Esophagus muscularis mucosa (tissue), 4 donors: ENCODE measurements around the gene MAPKAP1. TPM values are rescaled to one million over a fixed set of nuclear protein-coding genes. Genes with fewer than 3 reads are reported as not detected.

Experiments used
- DNase-seq: peaks from one replicate; pipeline ENCODE4 v3.0.0-alpha.2; 2017; ENCODE audit errors: extremely low spot score
- H3K27ac ChIP-seq, 4 donors: fragments of 200-600 bp; sonication (generic); replicated peaks in 1 of 4; 1 replicate in 3 of 4; 2 replicates in 1 of 4; pipeline ENCODE4 v1.5.1; 2016 to 2019; ENCODE audit warnings: mild to moderate bottlenecking in 1 of 4
- H3K27me3 ChIP-seq, 4 donors: fragments of 200-600 bp; sonication (generic); one replicate each; pipeline versions ENCODE4 v1.5.1 to v1.6.0; 2016 to 2019
- H3K36me3 ChIP-seq, 4 donors: fragments of 200-600 bp; sonication (generic); one replicate each; pipeline ENCODE4 v1.5.1; 2016 to 2019
- H3K4me1 ChIP-seq, 4 donors: fragments of 200-600 bp; sonication (generic); one replicate each; pipeline ENCODE4 v1.5.1; 2016 to 2019
- H3K4me3 ChIP-seq, 4 donors: fragments of 200-600 bp; sonication (generic); 1 replicate in 2 of 4; 2 replicates in 2 of 4; pipeline ENCODE4 v1.5.1; 2016 to 2019; ENCODE audit warnings: mild to moderate bottlenecking in 4 of 4, moderate library complexity in 1 of 4
- H3K9me3 ChIP-seq, 4 donors: fragments of 200-600 bp; sonication (generic); 1 replicate in 3 of 4; 2 replicates in 1 of 4; pipeline ENCODE4 v1.5.1; 2016 to 2019
- EP300 ChIP-seq: sonication (generic); formaldehyde crosslinking; IDR thresholded peaks from one replicate; pipeline ENCODE4 v1.6.1; 2017; ENCODE audit warnings: antibody characterized with exemption
- POLR2A ChIP-seq: fragments of 450-650 bp; IDR thresholded peaks from one replicate; pipeline ENCODE4 v1.6.1; 2017; ENCODE audit warnings: antibody characterized with exemption, moderate library complexity, mild to moderate bottlenecking, low read depth
- POLR2AphosphoS5 ChIP-seq, 2 donors: sonication (generic); formaldehyde crosslinking; IDR thresholded peaks; one replicate each; pipeline ENCODE4 v1.6.1; 2017; ENCODE audit warnings: antibody characterized with exemption in 2 of 2
- WGBS: methylation state at CpG from one replicate; pipeline ENCODE4 v1.1.5; 2018; 5-methylcytosine and 5-hydroxymethylcytosine counted together
- intact Hi-C: fragments of 100-400 bp; cut with DNase I; formaldehyde crosslinking; loops from one replicate; pipeline ENCODE4 v1.15.1; 2023
- total RNA-seq, 4 donors: library from RNA; depleted of rRNA; stranded (reverse); fragments of >200 nt; gene quantifications; one replicate each; pipeline versions ENCODE4 v1.1.0 to v1.2.1, GENCODE V29; 2016
- TF ChIP-seq, protein P1 (sequence below), 3 experiments: fragments of 200-600 bp in 2 of 3; fragments of 450-650 bp in 1 of 3; sonication (generic) in 2 of 3; IDR thresholded peaks; one replicate each; pipeline ENCODE4 v1.5.1; 2017 to 2019; ENCODE audit warnings: antibody characterized with exemption in 3 of 3, mild to moderate bottlenecking in 2 of 3, moderate library complexity in 1 of 3

MAPKAP1 gene
- total RNA-seq, 4 donors from 2014 or later = 84.3 to 103 (median 93.4) TPM

GRCh38 chr9:125407432-125407973, 299.5 kb downstream of the MAPKAP1 start:
- no peaks in the 10 kb centered on the region for H3K36me3 ChIP-seq
- no peaks in the 10 kb centered on the region for H3K9me3 ChIP-seq
- TF ChIP-seq POLR2AphosphoS5 (IDR thresholded peaks at IDR 0.05) = no peak
- TF ChIP-seq POLR2A = no peak
- TF ChIP-seq, protein P1, sequence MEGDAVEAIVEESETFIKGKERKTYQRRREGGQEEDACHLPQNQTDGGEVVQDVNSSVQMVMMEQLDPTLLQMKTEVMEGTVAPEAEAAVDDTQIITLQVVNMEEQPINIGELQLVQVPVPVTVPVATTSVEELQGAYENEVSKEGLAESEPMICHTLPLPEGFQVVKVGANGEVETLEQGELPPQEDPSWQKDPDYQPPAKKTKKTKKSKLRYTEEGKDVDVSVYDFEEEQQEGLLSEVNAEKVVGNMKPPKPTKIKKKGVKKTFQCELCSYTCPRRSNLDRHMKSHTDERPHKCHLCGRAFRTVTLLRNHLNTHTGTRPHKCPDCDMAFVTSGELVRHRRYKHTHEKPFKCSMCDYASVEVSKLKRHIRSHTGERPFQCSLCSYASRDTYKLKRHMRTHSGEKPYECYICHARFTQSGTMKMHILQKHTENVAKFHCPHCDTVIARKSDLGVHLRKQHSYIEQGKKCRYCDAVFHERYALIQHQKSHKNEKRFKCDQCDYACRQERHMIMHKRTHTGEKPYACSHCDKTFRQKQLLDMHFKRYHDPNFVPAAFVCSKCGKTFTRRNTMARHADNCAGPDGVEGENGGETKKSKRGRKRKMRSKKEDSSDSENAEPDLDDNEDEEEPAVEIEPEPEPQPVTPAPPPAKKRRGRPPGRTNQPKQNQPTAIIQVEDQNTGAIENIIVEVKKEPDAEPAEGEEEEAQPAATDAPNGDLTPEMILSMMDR (IDR thresholded peaks at IDR 0.05) = no peak
- no peak for TF ChIP-seq EP300
- H3K27ac ChIP-seq = peak overlapping the region in 1 of 4 donors; percentile 47
- WGBS = 53% methylated on average over 10 of the region's 17 CpGs
- peaks cover 5 to 15% (median 15%) of the 10 kb centered on the region in 4 donors for H3K4me1 ChIP-seq
- H3K27me3 ChIP-seq = no peaks in the 10 kb centered on the region
- intact Hi-C loops = loop anchor here (5.0 to 10.0 kb wide), 4 partner anchors 150 to 820 kb away; partner anchors contain the start of gene MAPKAP1
- H3K4me3 ChIP-seq = peak overlapping the region; percentile 62 to 77 (median 66)
- no peak for DNase-seq

DNA sequence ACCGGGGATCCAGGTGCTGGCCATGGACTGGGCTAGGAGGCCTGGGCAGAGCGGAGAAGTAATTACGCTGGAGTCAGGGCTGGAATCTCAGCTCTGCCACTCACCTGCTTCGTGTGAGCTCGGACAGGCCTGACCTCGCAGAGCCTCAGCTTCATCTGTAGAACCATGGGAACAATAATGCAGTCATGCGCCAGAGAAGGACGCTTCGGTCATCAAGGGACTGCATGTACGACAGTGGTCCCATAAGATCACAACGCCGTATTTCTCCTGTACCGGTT, 300.3 kb downstream of the MAPKAP1 start:
- DNase-seq = no peak
- Histone ChIP-seq H3K36me3 (no peaks in the 10 kb centered on the region), H3K4me3 (no peak overlapping the region), H3K27me3 (no peaks in the 10 kb centered on the region), H3K9me3 (no peaks in the 10 kb centered on the region), H3K27ac (no peak overlapping the region), H3K4me1 (peaks cover 5 to 15% (median 15%) of the 10 kb centered on the region in 4 donors)
- intact Hi-C loops = loop anchor here (5.0 to 10.0 kb wide), 4 partner anchors 151 to 821 kb away; partner anchors contain the start of gene MAPKAP1
- TF ChIP-seq, protein P1 (IDR thresholded peaks at IDR 0.05) = no peak
- no peak for TF ChIP-seq POLR2AphosphoS5 (IDR thresholded peaks at IDR 0.05)
- no peak for TF ChIP-seq EP300
- no peak for TF ChIP-seq POLR2A
- WGBS = 96% methylated on average over 12 of the region's 13 CpGs

GRCh38 chr9:125405938-125406809, 300.8 kb downstream of the MAPKAP1 start:
- 95% methylated on average over 15 of the region's 15 CpGs for WGBS
- DNase-seq = no peak
- TF ChIP-seq EP300 = no peak
- no peak for TF ChIP-seq POLR2AphosphoS5 (IDR thresholded peaks at IDR 0.05)
- TF ChIP-seq, protein P1 (IDR thresholded peaks at IDR 0.05) = no peak
- TF ChIP-seq POLR2A = no peak
- Histone ChIP-seq H3K4me3 (no peak overlapping the region), H3K27me3 (no peaks in the 10 kb centered on the region), H3K4me1 (peaks cover 5 to 15% (median 15%) of the 10 kb centered on the region in 4 donors), H3K36me3 (no peaks in the 10 kb centered on the region), H3K9me3 (no peaks in the 10 kb centered on the region), H3K27ac (no peak overlapping the region)
- intact Hi-C loops = loop anchor here (5.0 to 10.0 kb wide), 4 partner anchors 151 to 821 kb away; partner anchors contain the start of gene MAPKAP1

GRCh38 chr9:125404733-125405132, 302.3 kb downstream of the MAPKAP1 start:
- intact Hi-C loops = loop anchor here (5.0 to 10.0 kb wide), 4 partner anchors 153 to 823 kb away; partner anchors contain the start of gene MAPKAP1

More at GRCh38 chr9:125404733-125405132, 302.3 kb downstream of the MAPKAP1 start:
- Histone ChIP-seq H3K27me3 (no peaks in the 10 kb centered on the region), H3K9me3 (no peaks in the 10 kb centered on the region), H3K27ac (no peak overlapping the region), H3K4me1 (peaks cover 5 to 15% (median 15%) of the 10 kb centered on the region in 4 donors), H3K36me3 (no peaks in the 10 kb centered on the region), H3K4me3 (no peak overlapping the region)
- TF ChIP-seq POLR2AphosphoS5 (IDR thresholded peaks at IDR 0.05) (no peak), POLR2A (no peak), EP300 (no peak)
- TF ChIP-seq, protein P1 (IDR thresholded peaks at IDR 0.05) = no peak
- no peak for DNase-seq
- WGBS = 100% methylated on average over 3 of the region's 7 CpGs
